Skeletal muscle satellite cell (primary cell): ENCODE data around the gene CAMK1D.
A peak's percentile ranks its signal among the peaks of the same experiment; 100 is the strongest.

ENCODE experiments used
- H3K27me3 ChIP-seq: 2 replicates; pipeline ENCODE4 v1.7.0; 2013; ENCODE audit warnings: low read length; ENCODE audit not compliant: control insufficient read depth, insufficient read depth
- H3K36me3 ChIP-seq: 2 replicates; pipeline ENCODE4 v1.7.0; 2013; ENCODE audit warnings: mild to moderate bottlenecking, control low read depth, low read length; ENCODE audit not compliant: insufficient read depth
- H3K4me1 ChIP-seq: 2 replicates; pipeline ENCODE4 v1.7.0; 2013; ENCODE audit warnings: low read length; ENCODE audit not compliant: control insufficient read depth, insufficient read depth
- H3K4me2 ChIP-seq: 2 replicates; pipeline ENCODE4 v1.7.0; 2013; ENCODE audit warnings: mild to moderate bottlenecking, low read length
- H3K4me3 ChIP-seq: 2 replicates; pipeline ENCODE4 v1.7.0; 2013; ENCODE audit warnings: low read length
- H3K9ac ChIP-seq: 2 replicates; pipeline ENCODE4 v1.7.0; 2013; ENCODE audit warnings: mild to moderate bottlenecking, low read depth, low read length, moderate library complexity
- H3K9me3 ChIP-seq: replicated peaks from 2 replicates; pipeline ENCODE4 v1.7.0; 2013; ENCODE audit warnings: mild to moderate bottlenecking, control low read depth, low read length

CAMK1D gene

DNA sequence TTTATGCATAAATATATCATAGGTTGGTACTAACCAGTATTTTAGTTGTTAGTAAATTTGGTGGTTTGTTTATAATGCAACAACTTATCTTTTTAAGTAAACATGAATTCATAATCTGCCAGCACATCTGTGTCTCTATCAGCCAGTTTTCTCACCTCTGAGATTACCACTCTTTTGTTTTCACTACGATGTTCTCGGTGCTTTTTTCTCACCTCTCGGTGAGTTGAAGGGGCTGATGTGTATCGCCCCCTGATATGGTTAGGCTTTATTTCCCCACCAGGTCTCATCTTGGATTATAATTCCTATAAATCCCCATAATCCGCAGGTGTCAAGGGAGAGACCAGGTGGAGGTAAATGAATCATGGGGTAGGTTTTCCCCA lies 114.1 kb downstream of the CAMK1D start:
- Histone ChIP-seq H3K4me2 (no peak overlapping the region), H3K9ac (no peak overlapping the region), H3K27me3 (peaks cover 3% of the 10 kb centered on the region), H3K4me3 (no peak overlapping the region), H3K9me3 (no peaks in the 10 kb centered on the region), H3K36me3 (no peaks in the 10 kb centered on the region), H3K4me1 (peaks cover 8% of the 10 kb centered on the region)

DNA sequence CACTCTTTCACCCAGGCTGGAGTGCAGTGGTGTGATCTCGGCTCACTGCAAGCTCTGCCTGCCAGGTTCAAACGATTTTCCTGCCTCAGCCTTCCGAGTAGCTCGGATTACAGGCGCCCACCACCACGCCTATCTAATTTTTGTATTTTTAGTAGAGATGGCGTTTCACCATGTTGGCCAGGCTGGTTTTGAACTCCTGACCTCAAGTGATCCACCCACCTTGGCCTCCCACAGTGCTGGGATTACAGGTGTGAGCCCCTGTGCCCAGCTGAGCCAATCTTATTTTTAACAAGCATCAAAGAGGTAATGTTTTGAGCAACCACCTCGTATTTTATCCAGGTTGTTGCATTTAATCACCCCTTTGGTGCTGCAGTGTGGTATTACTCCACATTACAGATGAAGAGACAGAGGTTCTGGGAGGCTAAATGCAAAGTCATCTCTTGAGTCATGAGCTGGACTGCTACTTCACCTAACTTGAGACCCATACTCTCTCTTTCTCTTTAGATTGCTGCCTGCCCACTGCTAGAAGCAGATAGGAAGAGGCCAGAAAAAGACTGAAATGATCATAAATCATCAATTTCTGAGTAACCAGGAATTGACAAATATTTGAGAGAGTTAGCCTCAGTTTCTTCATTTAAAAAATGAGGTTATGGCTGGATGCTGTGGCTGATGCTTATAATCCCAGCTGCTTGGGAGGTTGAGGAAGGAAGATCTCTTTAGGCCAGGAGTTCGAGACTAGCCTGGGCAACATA lies 116.2 kb downstream of the CAMK1D start:
- no peak overlapping the region for H3K9ac ChIP-seq
- H3K27me3 ChIP-seq = peaks cover 3% of the 10 kb centered on the region
- no peaks in the 10 kb centered on the region for H3K9me3 ChIP-seq
- no peak overlapping the region for H3K4me2 ChIP-seq
- no peaks in the 10 kb centered on the region for H3K36me3 ChIP-seq
- no peaks in the 10 kb centered on the region for H3K4me1 ChIP-seq
- H3K4me3 ChIP-seq = no peak overlapping the region

DNA sequence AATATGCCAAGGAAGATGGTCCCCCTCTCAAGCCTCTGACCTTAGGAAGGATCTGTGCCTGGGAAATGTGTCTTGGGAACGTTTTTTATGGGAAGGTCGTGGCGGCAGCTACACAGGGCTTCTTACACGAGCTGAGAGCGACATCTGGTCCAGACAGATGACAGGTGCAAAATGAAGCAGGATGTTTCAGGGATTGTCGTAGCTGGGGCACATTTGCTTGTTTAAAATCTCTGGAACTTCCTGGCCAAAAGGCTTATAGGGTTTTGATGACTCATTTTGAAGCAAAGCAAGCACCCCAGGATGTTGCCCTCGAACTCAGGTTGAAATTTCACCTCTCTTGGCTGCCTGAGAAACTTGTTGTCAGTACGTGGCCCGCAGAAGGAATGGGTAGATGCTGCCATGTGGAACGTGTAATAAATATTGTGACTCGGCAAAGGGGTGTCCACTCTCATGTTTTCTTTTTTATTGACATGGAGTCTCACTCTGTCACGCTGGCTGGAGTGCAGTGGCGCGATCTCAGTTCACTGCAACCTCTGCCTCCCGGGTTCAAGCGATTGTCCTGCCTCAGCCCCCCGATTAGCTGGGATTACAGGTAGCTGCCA lies 117.5 kb downstream of the CAMK1D start:
- H3K9me3 ChIP-seq = no peaks in the 10 kb centered on the region
- no peaks in the 10 kb centered on the region for H3K4me1 ChIP-seq
- H3K4me2 ChIP-seq = peak overlapping the region; percentile 37
- H3K4me3 ChIP-seq = no peak overlapping the region
- H3K27me3 ChIP-seq = peaks cover 3% of the 10 kb centered on the region
- no peak overlapping the region for H3K9ac ChIP-seq
- H3K36me3 ChIP-seq = no peaks in the 10 kb centered on the region

DNA sequence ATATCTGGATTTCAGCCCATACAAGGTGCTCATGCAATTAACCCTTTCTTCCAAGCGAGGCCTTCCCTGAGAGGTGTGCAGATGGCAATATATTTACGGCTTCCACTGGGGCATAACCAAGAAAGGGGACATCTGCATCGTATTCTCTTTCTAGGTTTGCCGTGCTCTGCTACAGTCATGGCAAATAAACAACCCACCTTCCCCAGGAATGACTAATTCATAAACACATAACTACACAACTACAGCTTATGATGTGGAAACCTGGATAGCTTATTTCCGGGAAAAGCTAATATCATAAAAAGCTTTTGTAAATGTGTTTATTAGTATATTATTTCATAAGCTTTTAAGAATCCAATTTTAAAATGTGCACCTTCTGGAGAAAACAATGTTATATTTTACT lies 120.0 kb downstream of the CAMK1D start:
- no peak overlapping the region for H3K9ac ChIP-seq
- H3K9me3 ChIP-seq = no peaks in the 10 kb centered on the region
- H3K4me3 ChIP-seq = no peak overlapping the region
- H3K4me1 ChIP-seq = no peaks in the 10 kb centered on the region
- H3K36me3 ChIP-seq = no peaks in the 10 kb centered on the region
- H3K27me3 ChIP-seq = peaks cover 3% of the 10 kb centered on the region
- H3K4me2 ChIP-seq = no peak overlapping the region

DNA sequence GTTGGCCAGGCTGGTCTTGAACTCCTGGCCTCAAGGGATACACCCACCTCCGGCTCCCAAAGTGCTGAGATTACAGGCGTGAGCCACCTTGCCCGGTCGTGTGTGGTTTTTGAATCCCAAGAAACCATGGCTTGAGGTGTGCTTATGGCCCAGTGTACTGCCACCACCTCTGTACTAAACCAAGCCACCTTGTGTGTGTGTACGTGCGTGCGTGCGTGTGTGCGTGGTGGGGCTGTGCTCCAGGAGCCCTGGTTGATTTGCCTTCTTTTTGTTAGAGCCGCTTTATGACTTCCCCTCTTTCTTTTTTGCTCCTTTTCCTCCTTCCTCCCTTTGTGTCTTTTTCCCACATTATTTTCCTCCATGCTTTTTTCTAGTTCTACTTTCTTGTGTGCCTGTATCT lies 121.4 kb downstream of the CAMK1D start:
- H3K9me3 ChIP-seq = no peaks in the 10 kb centered on the region
- H3K4me2 ChIP-seq = no peak overlapping the region
- H3K36me3 ChIP-seq = no peaks in the 10 kb centered on the region
- H3K27me3 ChIP-seq = peaks cover 3% of the 10 kb centered on the region
- H3K4me1 ChIP-seq = no peaks in the 10 kb centered on the region
- H3K9ac ChIP-seq = no peak overlapping the region
- H3K4me3 ChIP-seq = no peak overlapping the region

DNA sequence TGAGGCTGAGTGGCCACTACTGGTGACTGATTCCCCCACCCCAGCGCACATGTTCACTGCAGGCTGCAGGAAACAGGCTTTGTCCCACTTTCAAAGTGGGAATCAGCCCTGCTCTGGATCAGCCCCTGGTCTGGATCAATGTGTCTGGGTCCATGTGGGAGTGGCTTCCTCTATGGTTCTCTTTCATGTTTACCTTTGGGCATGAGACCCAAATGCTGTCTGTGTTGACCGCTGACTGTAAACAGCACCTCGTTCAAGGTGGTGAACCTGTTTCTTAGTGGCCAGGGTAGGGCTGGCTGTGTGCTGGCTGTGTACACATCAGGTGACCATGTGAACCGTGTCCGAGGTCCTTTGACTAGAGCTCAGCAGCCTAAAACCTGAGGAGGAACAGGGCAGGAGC lies 121.8 kb downstream of the CAMK1D start:
- no peak overlapping the region for H3K9ac ChIP-seq
- no peak overlapping the region for H3K4me3 ChIP-seq
- peaks cover 3% of the 10 kb centered on the region for H3K27me3 ChIP-seq
- H3K4me2 ChIP-seq = no peak overlapping the region
- H3K9me3 ChIP-seq = no peaks in the 10 kb centered on the region
- no peaks in the 10 kb centered on the region for H3K4me1 ChIP-seq
- no peaks in the 10 kb centered on the region for H3K36me3 ChIP-seq

DNA sequence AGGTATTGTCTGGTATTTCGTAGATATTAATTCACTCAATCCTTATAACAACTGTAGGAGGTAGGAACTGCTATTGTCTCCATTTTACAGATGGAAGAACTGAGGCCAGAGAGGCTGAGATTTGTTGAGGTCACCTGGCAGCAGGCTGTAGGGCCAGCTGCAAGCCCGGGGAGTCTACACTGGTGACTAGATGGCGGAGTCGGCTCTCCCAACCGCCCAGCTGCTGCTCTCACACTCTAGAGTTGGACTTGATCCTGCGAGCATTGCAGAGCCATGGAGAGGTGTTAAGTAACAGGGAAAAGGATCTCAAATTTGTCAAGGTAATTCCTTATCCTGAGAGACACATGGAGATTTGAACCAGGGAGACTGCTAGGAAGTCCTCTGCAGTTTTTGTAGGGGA lies 124.1 kb downstream of the CAMK1D start:
- Histone ChIP-seq H3K4me3 (no peak overlapping the region), H3K36me3 (no peaks in the 10 kb centered on the region), H3K4me1 (no peaks in the 10 kb centered on the region), H3K27me3 (no peaks in the 10 kb centered on the region), H3K9ac (no peak overlapping the region), H3K9me3 (no peaks in the 10 kb centered on the region), H3K4me2 (no peak overlapping the region)

DNA sequence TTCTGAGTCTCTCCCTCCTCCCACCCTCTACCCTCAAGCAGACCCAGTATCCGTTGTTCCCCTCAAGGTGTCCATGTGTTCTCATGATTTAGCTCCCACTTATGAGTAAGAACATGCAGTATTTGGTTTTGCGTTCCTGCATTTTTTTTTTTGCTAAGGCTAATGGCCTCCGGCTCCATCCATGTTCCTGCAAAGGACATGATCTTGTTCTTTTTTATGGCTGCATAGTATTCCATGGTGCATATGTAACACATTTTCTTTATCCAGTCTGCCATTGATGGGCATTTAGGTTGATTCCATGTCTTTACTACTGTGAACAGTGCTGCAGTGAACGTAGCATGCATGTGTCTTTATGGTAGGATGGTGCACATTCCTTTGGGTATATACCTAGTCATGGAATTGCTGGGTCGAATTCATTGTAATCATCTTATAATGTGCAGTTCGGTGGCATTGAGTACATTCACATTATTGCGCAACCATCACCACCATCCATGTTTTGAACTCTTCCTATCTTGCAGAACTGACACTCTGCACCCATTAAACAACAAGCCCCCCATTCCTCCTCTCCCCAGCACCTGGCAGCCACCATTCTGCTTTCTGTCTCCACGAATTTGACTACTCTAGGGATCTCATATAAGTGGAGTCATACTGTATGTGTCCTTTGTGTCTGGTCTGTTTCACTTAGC lies 125.5 kb downstream of the CAMK1D start:
- Histone ChIP-seq H3K36me3 (no peaks in the 10 kb centered on the region), H3K9ac (no peak overlapping the region), H3K4me1 (no peaks in the 10 kb centered on the region), H3K4me3 (no peak overlapping the region), H3K9me3 (no peaks in the 10 kb centered on the region), H3K4me2 (no peak overlapping the region), H3K27me3 (no peaks in the 10 kb centered on the region)

DNA sequence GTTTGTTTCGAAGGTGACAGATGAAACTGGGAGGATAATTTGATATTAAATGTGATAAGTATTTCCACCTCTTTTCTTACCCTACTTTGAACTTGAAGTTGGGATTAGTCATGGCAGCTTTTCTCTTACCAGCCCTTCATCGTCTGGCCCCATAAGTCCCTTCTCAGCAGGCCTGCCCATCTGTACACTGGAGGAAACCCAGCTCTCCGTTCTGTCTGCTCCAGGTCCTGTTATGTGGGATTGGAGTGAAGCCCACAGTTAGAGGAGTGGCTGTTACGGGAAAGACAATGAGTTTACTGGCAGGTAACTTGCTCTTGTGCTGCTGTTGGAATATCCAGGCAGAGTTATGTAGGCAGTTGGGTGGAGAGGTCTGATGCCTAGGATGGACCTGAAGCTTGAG lies 127.3 kb downstream of the CAMK1D start:
- Histone ChIP-seq H3K4me2 (no peak overlapping the region), H3K36me3 (no peaks in the 10 kb centered on the region), H3K9me3 (no peaks in the 10 kb centered on the region), H3K4me3 (no peak overlapping the region), H3K9ac (no peak overlapping the region), H3K4me1 (no peaks in the 10 kb centered on the region), H3K27me3 (no peaks in the 10 kb centered on the region)

DNA sequence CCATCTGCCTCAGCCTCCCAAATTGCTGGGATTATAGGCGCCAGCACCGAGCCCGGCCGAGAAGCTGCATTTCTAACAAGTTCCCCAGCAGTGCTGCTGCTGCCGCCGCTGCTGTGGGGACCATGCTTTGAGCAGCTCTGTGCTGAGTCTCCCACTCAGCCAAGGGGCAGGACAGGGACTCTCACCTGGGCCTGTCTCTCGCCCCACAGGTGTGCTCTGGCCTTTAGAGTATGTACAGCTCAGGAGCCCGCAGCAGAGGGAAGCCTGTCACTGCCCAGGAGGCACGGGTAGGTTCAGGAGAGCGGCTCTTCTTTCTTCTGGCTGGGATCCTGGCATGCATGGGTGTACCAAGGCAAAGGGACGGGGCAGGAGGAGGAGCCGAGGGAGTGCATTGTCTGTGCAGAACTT lies 130.1 kb downstream of the CAMK1D start:
- H3K4me1 ChIP-seq = no peaks in the 10 kb centered on the region
- no peak overlapping the region for H3K9ac ChIP-seq

DNA sequence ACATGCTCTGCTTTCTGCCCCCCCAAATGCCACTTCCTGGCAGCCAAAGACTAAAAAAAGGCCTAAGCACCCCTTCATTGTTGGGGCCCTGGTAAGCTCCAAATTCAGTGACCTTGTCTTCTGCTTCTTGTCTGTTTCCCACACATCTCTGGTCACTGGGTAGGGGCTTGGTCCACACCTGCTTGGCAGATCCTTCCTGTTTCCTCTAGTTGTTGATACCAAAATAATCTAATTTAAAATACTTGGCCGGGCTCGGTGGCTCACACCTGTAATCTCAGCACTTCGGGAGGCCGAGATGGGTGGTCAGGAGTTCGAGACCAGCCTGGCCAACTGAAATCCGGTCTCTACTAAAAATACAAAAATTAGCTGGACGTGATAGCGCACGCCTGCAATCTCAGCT lies 130.6 kb downstream of the CAMK1D start:
- no peaks in the 10 kb centered on the region for H3K9me3 ChIP-seq
- no peak overlapping the region for H3K4me3 ChIP-seq
- H3K36me3 ChIP-seq = no peaks in the 10 kb centered on the region
- H3K4me2 ChIP-seq = no peak overlapping the region
- H3K4me1 ChIP-seq = no peaks in the 10 kb centered on the region
- no peak overlapping the region for H3K9ac ChIP-seq
- H3K27me3 ChIP-seq = no peaks in the 10 kb centered on the region

More for the DNA sequence above, 130.1 kb downstream of the CAMK1D start:
- Histone ChIP-seq H3K36me3 (no peaks in the 10 kb centered on the region), H3K4me2 (no peak overlapping the region), H3K27me3 (no peaks in the 10 kb centered on the region), H3K4me3 (no peak overlapping the region), H3K9me3 (no peaks in the 10 kb centered on the region)

DNA sequence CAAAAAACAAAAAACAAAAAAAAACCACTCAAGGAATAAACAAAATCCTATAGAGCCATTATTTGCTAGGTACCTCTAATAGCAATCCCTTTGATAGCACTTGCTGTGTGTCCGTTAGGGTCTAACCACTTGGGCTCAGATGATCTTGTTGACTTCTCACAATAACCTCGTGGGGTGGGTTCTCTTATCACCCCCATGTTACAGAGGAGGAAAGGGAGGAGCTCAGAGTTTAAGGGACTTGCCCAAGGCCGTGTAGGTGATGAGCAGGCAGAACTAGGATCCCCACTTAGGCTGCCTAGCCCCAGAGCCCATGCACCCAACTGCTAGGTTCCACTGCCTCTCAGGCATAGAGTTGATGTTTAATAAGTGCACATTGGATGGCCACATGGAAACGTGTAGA lies 131.1 kb downstream of the CAMK1D start:
- no peaks in the 10 kb centered on the region for H3K27me3 ChIP-seq
- no peaks in the 10 kb centered on the region for H3K4me1 ChIP-seq
- no peak overlapping the region for H3K4me2 ChIP-seq
- H3K36me3 ChIP-seq = no peaks in the 10 kb centered on the region
- no peak overlapping the region for H3K4me3 ChIP-seq
- H3K9ac ChIP-seq = no peak overlapping the region
- no peaks in the 10 kb centered on the region for H3K9me3 ChIP-seq
